ENCODE results near the gene TREML4. TPM values are rescaled to one million over a fixed set of nuclear protein-coding genes. Genes with fewer than 3 reads are reported as not detected.
"Not testable (repeated sequence)": the region's sequence is repeated elsewhere in the genome, so short reads cannot be mapped to it uniquely, and the experiment has no call there.

The TREML4 gene
- total and polyA plus RNA-seq, 4 donors, result 0.08 to 0.31 TPM; not detected in 2

DNA sequence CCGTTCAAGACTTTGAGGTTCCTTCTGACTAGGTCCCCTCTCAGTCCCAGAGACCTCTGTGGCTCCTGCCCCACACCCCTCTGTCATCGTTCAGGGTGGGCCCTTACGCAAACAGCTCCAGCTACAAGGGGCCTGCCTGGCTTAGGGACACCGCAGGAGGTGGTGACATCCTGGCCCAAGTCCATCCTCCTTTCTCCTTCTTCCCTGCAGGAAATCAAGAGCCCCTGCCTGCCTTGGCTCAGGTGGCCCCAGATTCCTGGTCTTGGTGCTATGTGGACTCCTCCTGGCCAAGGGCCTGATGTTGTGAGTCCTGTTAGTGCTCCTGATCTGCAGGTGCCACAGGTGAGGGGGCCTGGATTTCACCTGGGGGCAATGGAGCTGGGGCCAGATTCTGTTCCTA is 8.1 kb downstream of the TREML4 start:
- H3K27ac ChIP-seq (ENCODE audit: low read depth in 1 of 2, low read length in 2 of 2), result no peak overlapping the region
- no peaks in the 10 kb centered on the region for H3K36me3 ChIP-seq (ENCODE audit: control insufficient read depth in 4 of 4, insufficient read depth in 3 of 4, low read depth in 1 of 4, low read length in 3 of 4)
- H3K9me3 ChIP-seq (ENCODE audit: control insufficient read depth in 4 of 4, low read length in 3 of 4), result no peaks in the 10 kb centered on the region
- H3K4me1 ChIP-seq (ENCODE audit: control insufficient read depth in 4 of 4, insufficient read depth in 4 of 4, low read length in 3 of 4), result no peaks in the 10 kb centered on the region
- no peak for DNase-seq (ENCODE audit: low spot score)
- H3K9ac ChIP-seq (ENCODE audit: low read depth in 1 of 2, low read length in 2 of 2), result no peak overlapping the region
- WGBS, result 81% methylated on average over 4 of the region's 4 CpGs
- peaks cover 0 to 4% (median 2%) of the 10 kb centered on the region in 4 donors for H3K27me3 ChIP-seq (ENCODE audit: control insufficient read depth in 4 of 4, insufficient read depth in 4 of 4, low read length in 3 of 4)
- no peak overlapping the region for H3K4me3 ChIP-seq (ENCODE audit: low read depth in 1 of 3, low read length in 3 of 3)
- no peak for TF ChIP-seq SP1 (IDR thresholded peaks at IDR 0.05)
- TF ChIP-seq HNF4A (conservative IDR thresholded peaks at IDR 0.05), result no peak
- no peak for TF ChIP-seq ATF3 (IDR thresholded peaks at IDR 0.05)
- no peak for TF ChIP-seq HNF4G (IDR thresholded peaks at IDR 0.05)
- TF ChIP-seq RXRA (IDR thresholded peaks at IDR 0.05), result no peak
- TF ChIP-seq TAF1 (conservative IDR thresholded peaks at IDR 0.05), result no peak
- no peak for TF ChIP-seq NR2F2 (IDR thresholded peaks at IDR 0.05)

GRCh38 chr6:41237128-41237527 is 9.0 kb downstream of the TREML4 start:
- Histone ChIP-seq H3K9ac (ENCODE audit: low read depth in 1 of 2, low read length in 2 of 2) (no peak overlapping the region), H3K4me3 (ENCODE audit: low read depth in 1 of 3, low read length in 3 of 3) (no peak overlapping the region), H3K36me3 (ENCODE audit: control insufficient read depth in 4 of 4, insufficient read depth in 3 of 4, low read depth in 1 of 4, low read length in 3 of 4) (no peaks in the 10 kb centered on the region), H3K27ac (ENCODE audit: low read depth in 1 of 2, low read length in 2 of 2) (no peak overlapping the region), H3K9me3 (ENCODE audit: control insufficient read depth in 4 of 4, low read length in 3 of 4) (no peaks in the 10 kb centered on the region), H3K27me3 (ENCODE audit: control insufficient read depth in 4 of 4, insufficient read depth in 4 of 4, low read length in 3 of 4) (peaks cover 0 to 4% (median 2%) of the 10 kb centered on the region in 4 donors), H3K4me1 (ENCODE audit: control insufficient read depth in 4 of 4, insufficient read depth in 4 of 4, low read length in 3 of 4) (no peaks in the 10 kb centered on the region)
- DNase-seq (ENCODE audit: low spot score), result no peak
- TF ChIP-seq ZBTB33 (IDR thresholded peaks at IDR 0.05), result no peak
- TF ChIP-seq TAF1 (conservative IDR thresholded peaks at IDR 0.05), result no peak
- TF ChIP-seq SP1 (IDR thresholded peaks at IDR 0.05), result no peak
- 74% methylated on average over 5 of the region's 5 CpGs for WGBS

- TF ChIP-seq RAD21 (IDR thresholded peaks at IDR 0.05), result no peak
- no peak for TF ChIP-seq MAX (IDR thresholded peaks at IDR 0.05)
- TF ChIP-seq TAF1 (conservative IDR thresholded peaks at IDR 0.05), result no peak
- no peak for TF ChIP-seq FOXA2 (IDR thresholded peaks at IDR 0.05)
- TF ChIP-seq GABPA (IDR thresholded peaks at IDR 0.05 in 1 of 2, conservative IDR thresholded peaks at IDR 0.05 in 1 of 2), result no peak
- TF ChIP-seq YY1 (IDR thresholded peaks at IDR 0.05), result no peak
- no peaks in the 10 kb centered on the region for H3K4me1 ChIP-seq (ENCODE audit: control insufficient read depth in 4 of 4, insufficient read depth in 4 of 4, low read length in 3 of 4)
- 11% methylated on average over 22 of the region's 22 CpGs for WGBS
- DNase-seq (ENCODE audit: low spot score), result no peak
- no peaks in the 10 kb centered on the region for H3K36me3 ChIP-seq (ENCODE audit: control insufficient read depth in 4 of 4, insufficient read depth in 3 of 4, low read depth in 1 of 4, low read length in 3 of 4)
- H3K4me3 ChIP-seq (ENCODE audit: low read depth in 1 of 3, low read length in 3 of 3), result no peak overlapping the region
- H3K27me3 ChIP-seq (ENCODE audit: control insufficient read depth in 4 of 4, insufficient read depth in 4 of 4, low read length in 3 of 4), result peaks cover 0 to 4% (median 3%) of the 10 kb centered on the region in 4 donors
- no peak overlapping the region for H3K27ac ChIP-seq (ENCODE audit: low read depth in 1 of 2, low read length in 2 of 2)
- no peak overlapping the region for H3K9ac ChIP-seq (ENCODE audit: low read depth in 1 of 2, low read length in 2 of 2)
- H3K9me3 ChIP-seq (ENCODE audit: control insufficient read depth in 4 of 4, low read length in 3 of 4), result no peaks in the 10 kb centered on the region
These were observed 11.5 kb downstream of the TREML4 start for GRCh38 chr6:41239467-41240159.

DNA sequence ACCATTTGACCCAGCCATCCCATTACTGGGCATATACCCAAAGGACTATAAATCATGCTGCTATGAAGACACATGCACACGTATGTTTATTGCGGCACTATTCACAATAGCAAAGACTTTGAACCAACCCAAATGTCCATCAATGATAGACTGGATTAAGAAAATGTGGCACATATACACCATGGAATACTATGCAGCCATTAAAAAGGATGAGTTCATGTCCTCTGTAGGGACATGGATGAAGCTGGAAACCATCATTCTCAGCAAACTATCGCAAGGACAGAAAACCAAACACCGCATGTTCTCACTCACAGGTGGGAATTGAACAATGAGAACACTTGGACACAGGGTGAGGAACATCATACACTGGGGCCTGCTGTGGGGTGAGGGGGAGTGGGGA is 18.4 kb downstream of the TREML4 start:
- not testable (repeated sequence) for H3K9me3 ChIP-seq (ENCODE audit: control insufficient read depth in 4 of 4, low read length in 3 of 4); H3K4me1 ChIP-seq (ENCODE audit: control insufficient read depth in 4 of 4, insufficient read depth in 4 of 4, low read length in 3 of 4); H3K4me3 ChIP-seq (ENCODE audit: low read depth in 1 of 3, low read length in 3 of 3); H3K27me3 ChIP-seq (ENCODE audit: control insufficient read depth in 4 of 4, insufficient read depth in 4 of 4, low read length in 3 of 4); H3K36me3 ChIP-seq (ENCODE audit: control insufficient read depth in 4 of 4, insufficient read depth in 3 of 4, low read depth in 1 of 4, low read length in 3 of 4); DNase-seq (ENCODE audit: low spot score); H3K27ac ChIP-seq (ENCODE audit: low read depth in 1 of 2, low read length in 2 of 2); H3K9ac ChIP-seq (ENCODE audit: low read depth in 1 of 2, low read length in 2 of 2)
- WGBS, result 94% methylated on average over 4 of the region's 4 CpGs
